Neural progenitor cell (in vitro differentiated cells): ENCODE measurements around the gene CAPN12. TPM values are rescaled to one million over a fixed set of nuclear protein-coding genes. Genes with fewer than 3 reads are reported as not detected.

Experiments
- DNase-seq: peaks from one replicate; pipeline ENCODE4 v3.0.0-alpha.2; 2016; ENCODE audit warnings: low spot score
- H2AFZ ChIP-seq: fragments of 200-600 bp; sonication (generic); replicated peaks from 2 replicates; pipeline ENCODE4 v1.6.1; 2016; ENCODE audit warnings: antibody characterized with exemption
- H3F3A ChIP-seq: fragments of 200-600 bp; sonication (generic); 2 replicates; pipeline ENCODE4 v1.6.1; 2016; ENCODE audit warnings: antibody characterized with exemption, low read depth
- H3K27ac ChIP-seq: fragments of 200-600 bp; sonication (generic); 2 replicates; pipeline ENCODE4 v1.5.1; 2016; ENCODE audit warnings: mild to moderate bottlenecking
- H3K27me3 ChIP-seq: fragments of 200-600 bp; sonication (generic); 2 replicates; pipeline ENCODE4 v1.6.1; 2016; ENCODE audit warnings: mild to moderate bottlenecking, moderate library complexity
- H3K36me3 ChIP-seq: fragments of 200-600 bp; sonication (generic); 2 replicates; pipeline ENCODE4 v1.5.1; 2016
- H3K4me1 ChIP-seq: fragments of 200-600 bp; sonication (generic); 2 replicates; pipeline ENCODE4 v1.6.1; 2016; ENCODE audit warnings: mixed run types
- H3K4me2 ChIP-seq: fragments of 200-600 bp; sonication (generic); 2 replicates; pipeline ENCODE4 v1.6.1; 2016
- H3K4me3 ChIP-seq: fragments of 200-600 bp; sonication (generic); 2 replicates; pipeline ENCODE4 v1.5.1; 2016
- H3K79me2 ChIP-seq: fragments of 200-600 bp; sonication (generic); 2 replicates; pipeline ENCODE4 v1.6.1; 2016; ENCODE audit warnings: low read depth
- H3K9ac ChIP-seq: fragments of 200-600 bp; sonication (generic); 2 replicates; pipeline ENCODE4 v1.6.1; 2016
- H3K9me3 ChIP-seq: fragments of 200-600 bp; sonication (generic); 2 replicates; pipeline ENCODE4 v1.5.1; 2016; ENCODE audit warnings: low read depth
- H4K20me1 ChIP-seq: fragments of 200-600 bp; sonication (generic); 2 replicates; pipeline ENCODE4 v1.6.1; 2016; ENCODE audit warnings: low read depth
- H3K27ac Mint-ChIP-seq: 3 replicates; pipeline ENCODE4 v1.8.0; 2021; ENCODE audit warnings: mixed read lengths
- H3K27me3 Mint-ChIP-seq: 2 replicates; pipeline ENCODE4 v1.8.0; 2022; ENCODE audit warnings: low read depth, mild to moderate bottlenecking, inconsistent platforms, moderate library complexity, mixed read lengths; ENCODE audit not compliant: insufficient read depth
- H3K36me3 Mint-ChIP-seq: 3 replicates; pipeline ENCODE4 v1.8.0; 2021; ENCODE audit warnings: mixed read lengths
- H3K4me1 Mint-ChIP-seq: 3 replicates; pipeline ENCODE4 v1.8.0; 2021; ENCODE audit warnings: mixed read lengths
- H3K4me3 Mint-ChIP-seq: 3 replicates; pipeline ENCODE4 v1.8.0; 2021; ENCODE audit warnings: mild to moderate bottlenecking, moderate library complexity, mixed read lengths
- H3K9me3 Mint-ChIP-seq: 3 replicates; pipeline ENCODE4 v1.8.0; 2020; ENCODE audit warnings: mixed read lengths
- CTCF ChIP-seq: fragments of 200-600 bp; sonication (generic); IDR thresholded peaks from 2 replicates; pipeline ENCODE4 v1.5.1; 2017; ENCODE audit warnings: antibody characterized with exemption, mild to moderate bottlenecking
- EZH2 ChIP-seq: fragments of 200-600 bp; sonication (generic); IDR thresholded peaks from 2 replicates; pipeline ENCODE4 v1.6.1; 2017; ENCODE audit warnings: antibody characterized with exemption, mild to moderate bottlenecking, moderate library complexity
- EZH2phosphoT487 ChIP-seq: fragments of 200-600 bp; sonication (generic); IDR thresholded peaks from 2 replicates; pipeline ENCODE4 v1.6.1; 2017; ENCODE audit warnings: antibody characterized with exemption
- total RNA-seq: library from RNA; depleted of rRNA; stranded (reverse); fragments of >200 nt; gene quantifications from 2 replicates; pipeline ENCODE4 v1.2.3, GENCODE V29; 2015; ENCODE audit warnings: low replicate concordance

CAPN12 gene
- total RNA-seq, 1 donor from 2014 or later = 1.0 TPM

DNA sequence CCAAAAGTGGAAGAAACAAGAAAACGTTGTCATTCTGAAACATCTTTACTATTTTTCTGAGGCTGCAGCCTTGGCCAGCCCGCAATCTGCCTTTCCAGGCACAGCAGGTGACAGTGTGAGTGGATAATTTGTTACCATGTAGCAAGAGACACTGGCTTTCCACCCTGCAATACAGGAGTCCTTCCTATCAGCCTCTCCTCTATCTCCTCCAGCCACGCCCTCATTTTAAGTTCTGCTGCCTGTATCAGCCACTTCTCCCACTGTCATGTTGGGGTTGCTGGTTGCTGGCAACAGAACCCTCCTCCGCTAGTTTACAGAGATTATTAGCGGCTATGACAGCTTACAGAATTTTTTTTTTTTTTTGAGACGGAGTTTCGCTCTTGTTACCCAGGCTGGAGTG, 36.8 kb upstream of the CAPN12 start:
- no peak overlapping the region for H3K4me3 Mint-ChIP-seq
- TF ChIP-seq EZH2phosphoT487 (no peak), EZH2 (no peak), CTCF (no peak)
- Histone ChIP-seq H3K4me3 (no peak overlapping the region), H3K4me1 (no peaks in the 10 kb centered on the region), H3K9ac (no peak overlapping the region), H3F3A (no peaks in the 10 kb centered on the region), H2AFZ (no peak overlapping the region), H3K9me3 (no peaks in the 10 kb centered on the region), H3K27me3 (no peaks in the 10 kb centered on the region), H3K4me2 (no peak overlapping the region), H3K36me3 (no peaks in the 10 kb centered on the region), H3K79me2 (no peaks in the 10 kb centered on the region), H4K20me1 (no peaks in the 10 kb centered on the region), H3K27ac (no peak overlapping the region)
- no peaks in the 10 kb centered on the region for H3K36me3 Mint-ChIP-seq
- DNase-seq = no peak
- no peaks in the 10 kb centered on the region for H3K9me3 Mint-ChIP-seq
- peaks cover 9% of the 10 kb centered on the region for H3K27me3 Mint-ChIP-seq
- H3K4me1 Mint-ChIP-seq = no peaks in the 10 kb centered on the region
- no peak overlapping the region for H3K27ac Mint-ChIP-seq

DNA sequence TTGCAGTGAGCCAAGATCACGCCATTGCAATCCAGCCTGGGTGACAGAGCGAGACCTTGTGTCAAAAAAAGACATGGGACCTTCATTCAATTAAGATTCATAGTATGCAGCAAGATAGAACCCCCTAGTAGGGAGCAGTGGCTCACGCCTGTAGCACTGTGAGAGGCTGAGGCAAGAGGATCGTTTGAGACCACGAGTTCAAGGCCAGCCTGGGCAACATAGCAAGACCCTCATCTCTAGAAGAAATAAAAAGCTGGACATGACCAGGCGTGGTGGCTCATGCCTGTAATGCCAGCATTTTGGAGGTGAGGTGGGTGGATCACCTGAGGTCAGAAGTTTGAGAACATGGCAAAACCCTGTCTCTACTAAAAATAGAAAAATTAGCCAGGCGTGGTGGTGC, 36.2 kb upstream of the CAPN12 start:
- Histone ChIP-seq H3K4me3 (no peak overlapping the region), H3K79me2 (no peaks in the 10 kb centered on the region), H3K4me2 (no peak overlapping the region), H3K9me3 (no peaks in the 10 kb centered on the region), H3F3A (no peaks in the 10 kb centered on the region), H3K27me3 (no peaks in the 10 kb centered on the region), H4K20me1 (no peaks in the 10 kb centered on the region), H3K36me3 (no peaks in the 10 kb centered on the region), H3K9ac (no peak overlapping the region), H3K27ac (no peak overlapping the region), H2AFZ (no peak overlapping the region), H3K4me1 (no peaks in the 10 kb centered on the region)
- Mint-ChIP-seq H3K27me3 (peaks cover 7% of the 10 kb centered on the region), H3K4me3 (no peak overlapping the region), H3K27ac (no peak overlapping the region), H3K36me3 (no peaks in the 10 kb centered on the region), H3K4me1 (no peaks in the 10 kb centered on the region), H3K9me3 (no peaks in the 10 kb centered on the region)
- no peak for DNase-seq
- TF ChIP-seq EZH2 = no peak
- no peak for TF ChIP-seq EZH2phosphoT487
- TF ChIP-seq CTCF = no peak

- no peak overlapping the region for H2AFZ ChIP-seq
- no peak overlapping the region for H3K4me2 ChIP-seq
- H3K4me3 Mint-ChIP-seq = no peak overlapping the region
- TF ChIP-seq EZH2 (no peak), CTCF (no peak)
- no peaks in the 10 kb centered on the region for H3F3A ChIP-seq
- H3K79me2 ChIP-seq = no peaks in the 10 kb centered on the region
- H3K9me3 Mint-ChIP-seq = no peaks in the 10 kb centered on the region
- H3K27ac Mint-ChIP-seq = no peak overlapping the region
- peaks cover 7% of the 10 kb centered on the region for H3K27me3 Mint-ChIP-seq
- H3K4me1 Mint-ChIP-seq = no peaks in the 10 kb centered on the region
- H3K27ac ChIP-seq = no peak overlapping the region
- no peaks in the 10 kb centered on the region for H4K20me1 ChIP-seq
- H3K9ac ChIP-seq = no peak overlapping the region
- H3K9me3 ChIP-seq = no peaks in the 10 kb centered on the region
- H3K4me3 ChIP-seq = no peak overlapping the region
- no peak for DNase-seq
- H3K36me3 Mint-ChIP-seq = no peaks in the 10 kb centered on the region
- H3K36me3 ChIP-seq = no peaks in the 10 kb centered on the region
- H3K27me3 ChIP-seq = no peaks in the 10 kb centered on the region
- peaks cover under 1% of the 10 kb centered on the region for H3K4me1 ChIP-seq
Measured at GRCh38 chr19:38778733-38779132, 34.5 kb upstream of the CAPN12 start.
